ES-I3 (cell line): Measurements from ENCODE around the gene TFAP2E.

Source experiments
- H3K36me3 ChIP-seq: 2 replicates; pipeline ENCODE4 v1.6.1; 2013; ENCODE audit warnings: mild to moderate bottlenecking, low read length, control low read depth, moderate library complexity; ENCODE audit not compliant: insufficient read depth
- H3K4me1 ChIP-seq: 2 replicates; pipeline ENCODE4 v1.6.1; 2013; ENCODE audit warnings: mild to moderate bottlenecking, control low read depth, low read length; ENCODE audit not compliant: insufficient read depth
- H3K9ac ChIP-seq: 2 replicates; pipeline ENCODE4 v1.6.1; 2013; ENCODE audit warnings: low read depth, mild to moderate bottlenecking, low read length, moderate library complexity
- H3K9me3 ChIP-seq: 2 replicates; pipeline ENCODE4 v1.6.1; 2013; ENCODE audit warnings: mild to moderate bottlenecking, low read length, moderate library complexity; ENCODE audit not compliant: control insufficient read depth, insufficient read depth

Gene TFAP2E

DNA sequence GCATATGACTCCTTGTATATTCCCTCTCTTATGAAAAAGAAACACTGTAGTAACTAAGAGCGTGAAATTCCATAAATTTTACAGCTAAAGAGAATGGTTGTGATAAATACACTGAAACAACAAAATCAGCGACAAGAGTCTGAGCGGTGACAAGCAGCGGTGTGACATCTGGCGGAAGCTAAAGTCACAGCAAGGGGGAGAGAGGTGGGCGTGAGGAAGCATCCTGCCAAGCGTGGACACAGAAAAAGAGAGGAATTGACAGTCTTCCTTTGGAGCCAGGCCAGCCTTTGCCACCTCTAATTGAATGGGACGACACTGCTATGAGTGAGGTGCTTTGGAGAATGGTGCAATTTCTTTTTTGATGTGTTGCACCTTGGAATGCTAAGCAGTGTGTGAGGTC is 42.3 kb downstream of the TFAP2E start:
- H3K36me3 ChIP-seq, result peaks cover 7% of the 10 kb centered on the region
- no peaks in the 10 kb centered on the region for H3K4me1 ChIP-seq
- H3K9me3 ChIP-seq, result no peaks in the 10 kb centered on the region
- no peak overlapping the region for H3K9ac ChIP-seq

DNA sequence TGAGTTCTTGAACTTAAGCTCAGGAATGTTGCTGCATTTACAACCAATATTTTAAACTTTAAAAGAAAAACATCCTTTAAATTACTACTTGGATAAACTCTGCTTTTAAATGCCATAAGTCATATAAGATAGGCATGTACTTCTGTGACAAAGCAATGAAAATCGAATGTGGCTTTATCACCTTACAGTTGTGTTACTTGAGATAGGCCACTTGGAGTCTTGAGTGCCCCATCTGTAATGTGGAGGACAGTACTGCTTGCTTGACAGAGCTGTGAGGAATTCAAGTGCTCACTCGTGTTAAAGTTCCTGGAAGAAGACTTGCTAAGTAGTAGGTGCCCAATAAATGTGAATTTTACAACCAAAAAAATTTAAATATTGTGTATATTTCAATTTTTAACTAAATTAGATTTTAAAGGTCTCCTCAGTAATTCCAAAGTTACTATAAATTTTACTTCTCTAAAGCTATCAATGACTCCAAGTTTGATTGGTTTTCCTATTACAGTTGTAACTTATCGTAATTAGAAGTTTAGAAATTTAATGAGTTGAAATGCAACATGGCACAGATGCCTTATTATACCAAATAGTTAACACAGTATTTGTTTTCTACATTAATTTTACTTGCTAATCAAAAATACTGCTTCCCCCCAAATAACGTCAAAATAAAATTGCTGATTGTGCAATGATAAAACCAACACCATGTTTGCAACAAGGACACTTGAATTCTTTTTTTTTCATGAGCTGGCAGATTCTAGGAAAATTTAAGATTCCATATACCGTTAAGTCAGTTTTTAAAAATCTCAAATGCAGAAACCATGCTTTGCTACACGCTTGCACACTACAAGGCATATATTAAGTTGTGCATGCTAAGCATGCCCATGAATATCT is 46.4 kb downstream of the TFAP2E start:
- Histone ChIP-seq H3K9ac (no peak overlapping the region), H3K36me3 (peaks cover 12% of the 10 kb centered on the region), H3K4me1 (peaks cover 22% of the 10 kb centered on the region), H3K9me3 (no peaks in the 10 kb centered on the region)

DNA sequence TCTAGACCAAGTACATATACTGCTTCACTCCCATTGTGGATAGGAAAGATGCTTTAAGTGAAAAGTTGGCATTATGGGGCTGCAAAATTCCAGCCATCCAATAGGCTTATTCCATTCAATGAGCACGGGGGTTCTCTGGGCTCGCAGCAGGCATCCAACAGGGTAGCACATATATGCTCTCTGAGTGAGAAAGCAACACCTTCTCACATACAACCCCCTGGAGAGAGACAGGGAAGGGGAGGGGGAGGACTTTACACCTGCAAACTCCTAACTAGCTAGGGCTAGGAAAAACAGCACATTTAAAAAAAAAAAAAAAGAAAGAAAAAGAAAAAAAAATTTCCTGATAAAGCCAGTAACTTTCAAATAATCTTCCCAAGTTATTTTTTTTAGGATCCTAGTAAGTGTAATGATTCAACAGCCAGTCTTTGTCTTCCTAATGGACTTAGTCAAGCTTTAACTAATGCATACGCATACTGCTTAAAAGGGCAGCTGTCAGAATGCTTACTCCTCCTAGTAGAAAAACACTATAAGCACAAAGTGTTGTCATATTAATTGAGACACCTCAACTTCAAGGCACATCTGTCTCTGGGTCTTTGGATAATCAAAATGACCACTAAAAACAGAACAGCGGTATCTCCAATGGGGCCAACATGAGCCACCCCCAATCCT is 49.5 kb downstream of the TFAP2E start:
- H3K9ac ChIP-seq, result no peak overlapping the region
- no peaks in the 10 kb centered on the region for H3K9me3 ChIP-seq
- H3K36me3 ChIP-seq, result peaks cover 12% of the 10 kb centered on the region
- H3K4me1 ChIP-seq, result peaks cover 22% of the 10 kb centered on the region

DNA sequence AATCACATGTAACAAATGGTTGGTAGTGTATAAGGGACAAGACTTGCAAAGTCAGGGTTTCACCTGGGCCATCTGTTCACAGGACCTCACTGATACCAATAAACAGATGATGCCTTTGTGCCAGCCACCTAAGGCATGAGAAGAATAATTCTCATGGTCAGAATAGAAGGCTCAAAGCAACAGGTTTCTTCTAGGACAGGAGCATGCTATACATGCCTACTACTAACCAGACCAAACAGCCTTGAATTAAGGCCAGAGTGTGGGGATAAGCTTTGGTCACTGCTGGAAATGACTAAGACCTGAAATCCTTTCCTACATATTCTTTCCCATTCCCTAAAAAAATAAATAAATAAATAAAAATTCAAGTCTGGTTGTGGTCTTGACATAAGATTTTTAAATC is 50.7 kb downstream of the TFAP2E start:
- Histone ChIP-seq H3K4me1 (peaks cover 22% of the 10 kb centered on the region), H3K36me3 (peaks cover 7% of the 10 kb centered on the region; the same call in 1 of the 2 replicates), H3K9ac (no peak overlapping the region), H3K9me3 (no peaks in the 10 kb centered on the region)

DNA sequence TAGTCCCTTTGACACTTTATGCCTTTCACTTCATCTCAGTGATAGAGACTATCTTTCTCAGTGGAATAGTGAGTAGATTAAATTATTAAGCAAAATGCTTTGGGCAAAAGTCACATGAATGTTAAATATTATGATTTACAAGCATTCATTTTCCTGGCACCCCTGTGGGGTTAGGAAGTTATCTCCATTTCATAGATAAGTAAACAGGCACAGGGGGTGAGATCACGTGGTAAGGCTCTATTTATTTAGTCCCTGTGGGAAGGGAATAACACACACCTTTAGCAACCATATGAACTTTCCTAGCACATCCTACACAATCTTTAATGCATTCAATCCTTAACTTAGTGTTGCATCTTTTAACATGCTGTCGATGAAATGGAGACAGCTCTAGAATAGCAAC is 55.9 kb downstream of the TFAP2E start:
- Histone ChIP-seq H3K9me3 (no peaks in the 10 kb centered on the region), H3K36me3 (peaks cover 18% of the 10 kb centered on the region), H3K4me1 (peaks cover 2% of the 10 kb centered on the region; the same call in 1 of the 2 replicates), H3K9ac (no peak overlapping the region)

DNA sequence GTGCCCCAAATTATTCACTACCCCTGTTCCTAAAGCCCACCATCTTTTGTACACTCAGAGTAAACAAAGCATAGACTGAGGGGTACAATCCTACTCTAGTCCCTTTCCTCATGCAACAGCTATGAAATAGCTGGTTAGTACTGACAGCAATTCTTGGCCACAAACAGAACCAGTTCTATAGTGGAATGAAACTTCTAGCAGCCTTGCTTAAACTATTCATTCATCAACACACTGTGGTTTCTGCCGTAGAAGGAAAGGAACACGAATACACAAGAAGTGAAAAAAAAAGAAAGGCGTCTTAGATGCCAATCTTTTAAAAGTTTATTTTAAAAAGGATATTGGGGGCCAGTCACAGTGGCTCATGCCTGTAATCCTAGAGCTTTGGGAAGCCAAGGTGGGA is 58.3 kb downstream of the TFAP2E start:
- Histone ChIP-seq H3K4me1 (no peaks in the 10 kb centered on the region), H3K36me3 (peaks cover 32% of the 10 kb centered on the region), H3K9ac (no peak overlapping the region), H3K9me3 (no peaks in the 10 kb centered on the region)

DNA sequence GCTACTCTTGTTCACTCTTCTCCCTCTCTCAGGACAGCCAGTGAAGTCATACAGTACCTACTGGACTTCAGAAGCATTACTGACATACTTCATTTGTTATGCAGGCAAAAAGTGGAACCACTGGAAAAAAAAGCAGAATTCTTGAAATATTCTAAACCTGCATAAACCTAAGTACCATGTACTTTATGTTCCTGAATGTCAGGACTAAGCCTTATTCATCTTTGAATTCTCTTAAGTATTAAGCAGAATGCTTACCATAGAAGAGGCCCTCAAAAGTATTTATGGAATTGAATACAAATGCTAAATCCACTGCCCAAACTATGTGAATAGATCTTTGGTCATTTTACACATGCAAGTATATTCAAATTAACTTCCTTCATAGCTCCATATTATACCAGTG is 60.4 kb downstream of the TFAP2E start:
- H3K9me3 ChIP-seq, result no peaks in the 10 kb centered on the region
- H3K36me3 ChIP-seq, result peaks cover 32% of the 10 kb centered on the region
- H3K9ac ChIP-seq, result no peak overlapping the region
- peaks cover 9% of the 10 kb centered on the region; the same call in 1 of the 2 replicates for H3K4me1 ChIP-seq

DNA sequence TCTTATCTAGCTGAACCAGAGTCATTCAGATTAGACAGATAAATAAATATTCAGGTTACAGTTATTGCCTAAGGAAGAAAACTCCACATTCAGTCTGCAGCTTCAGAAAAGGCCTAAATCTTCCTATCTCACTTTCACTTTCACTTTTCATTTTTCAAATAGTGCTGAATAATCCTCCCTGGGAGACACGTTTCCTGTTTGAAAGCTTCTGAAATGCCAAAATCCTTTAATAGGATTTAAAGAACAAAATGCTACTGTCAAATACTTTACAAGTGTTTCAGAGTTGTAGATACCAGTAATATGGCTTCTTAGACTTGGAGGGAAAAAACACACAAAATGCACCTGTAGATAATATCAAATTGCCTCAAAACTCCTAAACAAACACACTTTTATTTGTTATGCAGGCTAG is 64.3 kb downstream of the TFAP2E start:
- Histone ChIP-seq H3K36me3 (peaks cover 18% of the 10 kb centered on the region), H3K9me3 (no peaks in the 10 kb centered on the region), H3K4me1 (peaks cover 11% of the 10 kb centered on the region; the same call in 1 of the 2 replicates), H3K9ac (peak overlapping the region; percentile 1; the same call in 1 of the 2 replicates)

DNA sequence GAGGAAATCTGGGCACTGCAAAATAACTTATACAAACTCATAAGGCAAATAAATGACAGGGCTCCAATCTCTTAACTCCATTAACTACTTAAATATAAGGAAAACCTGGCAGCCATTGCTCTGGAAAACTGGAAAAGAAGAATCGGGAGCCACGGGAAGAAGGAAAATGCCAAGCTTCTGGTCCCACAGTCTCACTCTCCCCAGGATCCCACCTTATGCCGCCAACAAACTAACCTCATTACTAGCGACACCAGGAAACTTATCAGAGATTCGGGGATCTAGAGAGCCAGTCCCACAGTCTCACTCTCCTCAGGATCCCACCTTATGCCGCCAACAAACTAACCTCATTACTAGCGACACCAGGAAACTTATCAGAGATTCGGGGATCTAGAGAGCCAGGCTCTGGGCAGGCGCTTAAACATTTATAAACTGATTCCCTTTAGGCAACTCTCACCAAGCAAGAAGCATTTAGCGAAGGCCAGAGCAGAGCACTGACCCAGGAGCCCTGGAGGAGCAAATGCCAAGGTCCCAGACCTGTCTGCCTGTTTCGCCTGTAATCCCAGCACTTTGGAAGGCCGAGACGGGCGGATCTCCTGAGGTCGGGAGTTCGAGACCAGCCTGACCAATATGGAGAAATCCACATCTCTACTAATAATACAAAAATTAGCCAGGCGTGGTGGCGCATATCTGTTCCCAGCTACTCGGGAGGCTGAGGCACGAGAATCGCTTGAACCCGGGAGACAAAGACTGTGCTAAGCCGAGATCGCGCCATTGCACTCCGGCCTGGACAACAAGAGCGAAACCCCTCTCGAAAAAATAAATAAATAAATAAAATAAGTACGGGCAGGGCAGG is 67.5 kb downstream of the TFAP2E start:
- H3K4me1 ChIP-seq, result peaks cover 11% of the 10 kb centered on the region; the same call in 1 of the 2 replicates
- no peaks in the 10 kb centered on the region for H3K9me3 ChIP-seq
- H3K9ac ChIP-seq, result peak overlapping the region; percentile 88
- peaks cover 8% of the 10 kb centered on the region; the same call in 1 of the 2 replicates for H3K36me3 ChIP-seq

DNA sequence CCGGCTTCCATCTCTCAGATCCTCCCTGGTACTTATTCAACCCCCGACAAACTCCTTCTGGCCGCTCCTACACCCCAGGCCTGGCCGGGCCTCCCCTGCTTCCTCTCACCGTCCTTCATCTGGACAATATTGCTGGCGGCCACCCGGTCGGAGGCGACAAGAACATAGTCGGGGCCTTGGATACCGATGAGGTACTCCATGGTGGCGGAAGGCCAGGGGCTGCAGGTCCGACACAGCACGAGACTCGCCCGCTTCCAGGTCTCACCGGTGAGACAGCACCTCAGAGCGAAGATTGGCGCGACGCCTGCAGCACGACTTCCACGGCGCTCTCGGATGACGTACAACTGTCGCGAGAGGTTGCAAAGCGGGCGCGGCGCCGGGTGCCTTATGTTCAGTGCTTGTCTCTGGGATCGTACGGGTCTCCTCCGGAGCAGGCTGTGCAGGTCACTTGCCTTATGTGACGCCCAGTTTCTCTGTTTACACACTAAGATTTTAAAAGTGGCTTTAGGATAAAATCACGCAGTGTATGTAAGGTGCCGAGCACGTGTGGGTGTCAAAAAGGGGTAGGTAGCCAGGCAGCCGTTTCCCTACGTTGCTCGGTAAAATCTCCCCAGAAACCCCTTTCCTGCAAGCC is 68.2 kb downstream of the TFAP2E start, which contains the start of gene PSMB2:
TSS of gene PSMB2 (minus strand) at position 294 of the 634 bp plus-strand sequence. CDS start at position 200, 94 bp downstream.
- Histone ChIP-seq H3K36me3 (peaks cover 3% of the 10 kb centered on the region; the same call in 1 of the 2 replicates), H3K9ac (peak within 1 kb of the TSS; percentile 88), H3K9me3 (no peaks in the 10 kb centered on the region), H3K4me1 (peaks cover 11% of the 10 kb centered on the region; the same call in 1 of the 2 replicates)

DNA sequence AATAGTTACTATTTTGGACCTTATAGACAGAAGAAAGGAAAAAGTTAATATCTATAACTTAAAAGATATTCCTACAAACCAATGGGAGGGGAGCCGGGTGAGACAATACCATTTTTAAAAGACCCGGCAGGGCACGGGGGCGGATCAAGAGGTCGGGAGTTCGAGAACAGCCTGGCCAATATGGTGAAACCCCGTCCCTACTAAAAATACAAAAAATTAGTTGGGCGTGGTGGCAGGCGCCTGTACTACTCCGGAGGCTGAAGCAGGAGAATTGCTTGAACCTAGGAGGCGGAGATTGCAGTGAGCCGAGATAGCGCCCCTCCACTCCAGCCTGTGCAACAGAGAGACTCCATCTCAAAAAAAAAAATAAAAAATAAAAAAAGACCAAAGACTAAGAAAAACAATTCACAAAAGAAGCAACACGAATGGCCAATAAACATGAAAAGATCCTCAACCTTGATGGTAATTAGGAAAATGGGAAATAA is 69.4 kb downstream of the TFAP2E start:
- Histone ChIP-seq H3K4me1 (peaks cover 7% of the 10 kb centered on the region; the same call in 1 of the 2 replicates), H3K9me3 (no peaks in the 10 kb centered on the region), H3K9ac (peak overlapping the region; percentile 88), H3K36me3 (peaks cover 3% of the 10 kb centered on the region; the same call in 1 of the 2 replicates)

DNA sequence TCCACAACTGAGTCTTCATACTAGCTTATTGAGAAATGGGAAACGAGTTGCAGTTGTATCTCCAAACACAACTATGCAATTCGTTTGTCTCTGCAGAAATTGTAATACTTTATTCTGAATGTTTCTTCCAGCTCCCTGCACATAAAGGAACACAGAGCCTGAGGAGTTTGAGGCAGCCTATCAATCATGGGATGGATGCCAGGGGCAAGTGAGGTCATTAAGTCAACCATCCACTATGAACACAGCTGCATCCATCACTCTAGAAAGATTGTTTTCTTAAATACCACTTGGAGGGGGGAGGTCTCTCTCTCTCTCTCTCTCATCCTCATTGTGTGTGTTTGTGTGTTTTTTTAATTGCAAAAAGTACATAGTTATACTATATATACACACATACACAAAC is 71.1 kb downstream of the TFAP2E start:
- Histone ChIP-seq H3K4me1 (no peaks in the 10 kb centered on the region), H3K9me3 (no peaks in the 10 kb centered on the region), H3K9ac (no peak overlapping the region), H3K36me3 (peaks cover 3% of the 10 kb centered on the region; the same call in 1 of the 2 replicates)
